Urinary bladder (tissue), 4 donors: Measurements from ENCODE around the gene GH2. TPM values are rescaled to one million over a fixed set of nuclear protein-coding genes. Genes with fewer than 3 reads are reported as not detected.
"Not testable (repeated sequence)": the region's sequence is repeated elsewhere in the genome, so short reads cannot be mapped to it uniquely, and the experiment has no call there.

Source experiments
- DNase-seq: peaks from one replicate; pipeline ENCODE4 v3.0.0-alpha.2; 2015; ENCODE audit errors: extremely low spot score
- H3K27ac ChIP-seq: one replicate; pipeline ENCODE4 v1.5.1; 2013; ENCODE audit warnings: low read depth, mild to moderate bottlenecking, moderate library complexity
- H3K36me3 ChIP-seq: one replicate; pipeline ENCODE4 v1.6.1; 2013; ENCODE audit warnings: mild to moderate bottlenecking, moderate library complexity; ENCODE audit not compliant: insufficient read depth
- H3K4me1 ChIP-seq: one replicate; pipeline ENCODE4 v1.6.1; 2013; ENCODE audit warnings: mild to moderate bottlenecking, moderate library complexity; ENCODE audit not compliant: insufficient read depth
- H3K4me3 ChIP-seq: one replicate; pipeline ENCODE4 v1.5.1; 2013; ENCODE audit warnings: low read depth, low read length
- WGBS: extraction: QIAGEN DNeasy Blood & Tissue Kit; methylation state at CpG from one replicate; pipeline ENCODE4 v1.1.7; 2013; 5-methylcytosine and 5-hydroxymethylcytosine counted together
- polyA plus RNA-seq: library from polyadenylated mRNA; stranded (reverse); fragments of 200-250 nt; gene quantifications from one replicate; pipeline ENCODE4 v1.2.3, GENCODE V29; 2013
- total RNA-seq: library from RNA; depleted of rRNA; stranded (reverse); fragments of >200 nt; gene quantifications from one replicate; pipeline ENCODE4 v1.2.3, GENCODE V29; 2014
- donor health status: healthy with polysubstance abuse.
- donor health status: healthy.

GH2 gene
- total and polyA plus RNA-seq, 2 donors, result not detected

GRCh38 chr17:63901971-63902370 is 20.2 kb upstream of the GH2 start:
- not testable (repeated sequence) for H3K4me1 ChIP-seq, H3K4me3 ChIP-seq, H3K27ac ChIP-seq, H3K36me3 ChIP-seq, DNase-seq
- WGBS, result 84% methylated on average over 2 of the region's 2 CpGs

GRCh38 chr17:63898899-63899798 is 17.4 kb upstream of the GH2 start:
- H3K4me1 ChIP-seq, H3K36me3 ChIP-seq, H3K4me3 ChIP-seq, DNase-seq, H3K27ac ChIP-seq: not testable (repeated sequence)
- 77% methylated on average over 6 of the region's 6 CpGs for WGBS

- not testable (repeated sequence) for H3K36me3 ChIP-seq, H3K4me1 ChIP-seq, H3K27ac ChIP-seq, H3K4me3 ChIP-seq, DNase-seq
- WGBS, result 89% methylated on average over 11 of the region's 14 CpGs
Observed at GRCh38 chr17:63896524-63897354, 15.0 kb upstream of the GH2 start, which contains the start of gene CSH1. CSH1 (minus strand) TSS chr17:63896574; CDS start chr17:63896511, 63 bp downstream.

- WGBS, result 93% methylated on average over 10 of the region's 10 CpGs
- H3K27ac ChIP-seq, H3K4me3 ChIP-seq, H3K4me1 ChIP-seq, H3K36me3 ChIP-seq, DNase-seq: not testable (repeated sequence)
Observed at GRCh38 chr17:63894821-63895220, 13.1 kb upstream of the GH2 start.

- WGBS, result 73% methylated on average over 3 of the region's 3 CpGs
- H3K36me3 ChIP-seq, H3K27ac ChIP-seq, H3K4me3 ChIP-seq, H3K4me1 ChIP-seq, DNase-seq: not testable (repeated sequence)
Observed at GRCh38 chr17:63894021-63894420, 12.3 kb upstream of the GH2 start.

- not testable (repeated sequence) for H3K36me3 ChIP-seq, H3K27ac ChIP-seq, H3K4me1 ChIP-seq, DNase-seq, H3K4me3 ChIP-seq
- WGBS, result 51% methylated on average over 11 of the region's 11 CpGs
Observed at GRCh38 chr17:63892316-63893037, 10.7 kb upstream of the GH2 start.

GRCh38 chr17:63889026-63889848 is 7.5 kb upstream of the GH2 start:
- not testable (repeated sequence) for H3K4me1 ChIP-seq, H3K4me3 ChIP-seq, DNase-seq, H3K36me3 ChIP-seq, H3K27ac ChIP-seq
- WGBS, result 30% methylated on average over 13 of the region's 13 CpGs

- DNase-seq, H3K4me3 ChIP-seq, H3K36me3 ChIP-seq, H3K4me1 ChIP-seq, H3K27ac ChIP-seq: not testable (repeated sequence)
- 88% methylated on average over 11 of the region's 11 CpGs for WGBS
Observed at GRCh38 chr17:63885119-63885518, 3.4 kb upstream of the GH2 start.

- H3K36me3 ChIP-seq, H3K4me1 ChIP-seq, H3K4me3 ChIP-seq, H3K27ac ChIP-seq, DNase-seq: not testable (repeated sequence)
- 85% methylated on average over 9 of the region's 9 CpGs for WGBS
Observed at GRCh38 chr17:63882626-63883126, 932 bp upstream of the GH2 start.

- H3K4me1 ChIP-seq, H3K36me3 ChIP-seq, H3K27ac ChIP-seq, DNase-seq, H3K4me3 ChIP-seq: not testable (repeated sequence)
- 53% methylated on average over 11 of the region's 11 CpGs for WGBS
Observed at GRCh38 chr17:63881337-63881736, 407 bp downstream of the GH2 start.

GRCh38 chr17:63880706-63881105 is 1.0 kb downstream of the GH2 start:
- DNase-seq, result no peak
- no peak overlapping the region for H3K27ac ChIP-seq
- WGBS, result 83% methylated on average over 12 of the region's 12 CpGs
- H3K4me3 ChIP-seq, result no peak overlapping the region
- no peaks in the 10 kb centered on the region for H3K36me3 ChIP-seq
- H3K4me1 ChIP-seq, result no peaks in the 10 kb centered on the region

- H3K4me1 ChIP-seq, H3K27ac ChIP-seq, H3K4me3 ChIP-seq, H3K36me3 ChIP-seq, DNase-seq: not testable (repeated sequence)
- WGBS, result 87% methylated on average over 9 of the region's 9 CpGs
Observed at GRCh38 chr17:63878413-63878812, 3.3 kb downstream of the GH2 start.
